DMS53 (cell line): ENCODE data around the gene PRKAR2A.

Experiments used
- DNase-seq: peaks from one replicate; lab custom pipeline; 2025; lab: John Stamatoyannopoulos, UW

The PRKAR2A gene

GRCh38 chr3:48847504-48848423 lies at the start of gene PRKAR2A:
TSS of gene PRKAR2A (minus strand) at chr3:48847874. CDS start at chr3:48847596, 278 bp downstream.
- peak; percentile 83 for DNase-seq

GRCh38 chr3:48896936-48897335 lies 49.3 kb upstream of the PRKAR2A start:
- DNase-seq, result no peak

- no peak for DNase-seq
Observed at GRCh38 chr3:48894516-48894915, 46.8 kb upstream of the PRKAR2A start.

- no peak for DNase-seq
Observed at GRCh38 chr3:48891606-48892005, 43.9 kb upstream of the PRKAR2A start.

GRCh38 chr3:48885753-48886152 lies 38.1 kb upstream of the PRKAR2A start:
- no peak for DNase-seq

- no peak for DNase-seq
Observed at GRCh38 chr3:48881652-48882114, 34.0 kb upstream of the PRKAR2A start.

GRCh38 chr3:48881006-48881405 lies 33.3 kb upstream of the PRKAR2A start:
- no peak for DNase-seq

GRCh38 chr3:48879994-48880377 lies 32.3 kb upstream of the PRKAR2A start:
- DNase-seq, result no peak

- DNase-seq, result no peak
Observed at GRCh38 chr3:48879307-48879993, 31.8 kb upstream of the PRKAR2A start.

GRCh38 chr3:48877671-48878070 lies 30.0 kb upstream of the PRKAR2A start:
- no peak for DNase-seq

- DNase-seq, result no peak
Observed at GRCh38 chr3:48863122-48863521, 15.4 kb upstream of the PRKAR2A start.

- DNase-seq, result no peak
Observed at GRCh38 chr3:48859206-48859605, 11.5 kb upstream of the PRKAR2A start.

GRCh38 chr3:48858709-48859108 lies 11.0 kb upstream of the PRKAR2A start:
- DNase-seq, result no peak

- no peak for DNase-seq
Observed at GRCh38 chr3:48857641-48858040, 10.0 kb upstream of the PRKAR2A start.

- DNase-seq, result no peak
Observed at GRCh38 chr3:48856469-48856868, 8.8 kb upstream of the PRKAR2A start.

GRCh38 chr3:48855681-48856447 lies 8.2 kb upstream of the PRKAR2A start:
- no peak for DNase-seq

GRCh38 chr3:48852151-48852550 lies 4.5 kb upstream of the PRKAR2A start:
- no peak for DNase-seq

GRCh38 chr3:48851407-48851806 lies 3.7 kb upstream of the PRKAR2A start:
- DNase-seq, result peak; percentile 72

- DNase-seq, result no peak
Observed at GRCh38 chr3:48848816-48849515, 1.3 kb upstream of the PRKAR2A start.

GRCh38 chr3:48847053-48847503 lies 596 bp downstream of the PRKAR2A start:
- peak; percentile 61 for DNase-seq

- DNase-seq, result no peak
Observed at GRCh38 chr3:48845170-48845569, 2.5 kb downstream of the PRKAR2A start.

GRCh38 chr3:48837163-48837562 lies 10.5 kb downstream of the PRKAR2A start:
- no peak for DNase-seq
